ENCODE data around the gene NUDT19.
A peak's percentile ranks its signal among the peaks of the same experiment; 100 is the strongest.

Gene NUDT19

DNA sequence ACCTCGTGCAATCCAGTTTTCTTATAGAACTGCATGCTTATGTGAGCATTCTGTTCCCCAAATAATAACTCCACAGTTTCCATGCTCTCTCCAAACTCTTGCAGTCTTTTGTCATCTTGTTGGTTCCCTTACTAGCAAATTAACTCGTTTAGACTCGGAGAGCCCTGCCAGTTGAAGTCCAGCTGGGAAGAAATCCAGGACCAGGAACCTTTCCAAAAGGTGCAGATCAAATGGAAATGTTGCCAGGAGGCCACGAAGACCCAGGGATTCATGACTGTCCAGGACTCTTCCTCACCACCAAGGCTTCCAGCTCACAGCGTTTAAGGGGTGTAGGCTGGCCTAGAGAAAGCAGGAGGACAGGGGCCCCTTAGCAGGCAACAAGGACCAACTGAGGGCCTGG, 25.9 kb downstream of the NUDT19 start:
- DNase-seq = no peak

DNA sequence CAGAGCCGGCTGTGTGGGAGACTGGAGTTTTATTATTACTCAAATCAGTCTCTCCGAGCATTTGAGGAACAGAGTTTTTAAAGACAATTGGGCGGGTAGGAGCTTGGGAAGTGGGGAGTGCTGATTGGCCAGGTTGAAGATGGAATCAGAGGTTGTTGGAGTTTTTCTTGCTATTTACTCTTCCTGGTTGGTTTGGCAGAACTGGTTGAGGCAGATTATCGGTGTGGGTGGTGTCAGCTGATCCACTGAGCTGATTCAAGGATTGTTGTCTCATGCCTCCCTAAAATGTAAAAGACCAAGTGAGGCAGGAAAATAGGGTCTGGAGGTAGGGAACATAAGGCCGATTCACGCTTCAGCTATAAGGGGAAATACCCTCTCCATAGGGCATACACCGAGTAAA, 26.7 kb downstream of the NUDT19 start:
- no peak for DNase-seq

DNA sequence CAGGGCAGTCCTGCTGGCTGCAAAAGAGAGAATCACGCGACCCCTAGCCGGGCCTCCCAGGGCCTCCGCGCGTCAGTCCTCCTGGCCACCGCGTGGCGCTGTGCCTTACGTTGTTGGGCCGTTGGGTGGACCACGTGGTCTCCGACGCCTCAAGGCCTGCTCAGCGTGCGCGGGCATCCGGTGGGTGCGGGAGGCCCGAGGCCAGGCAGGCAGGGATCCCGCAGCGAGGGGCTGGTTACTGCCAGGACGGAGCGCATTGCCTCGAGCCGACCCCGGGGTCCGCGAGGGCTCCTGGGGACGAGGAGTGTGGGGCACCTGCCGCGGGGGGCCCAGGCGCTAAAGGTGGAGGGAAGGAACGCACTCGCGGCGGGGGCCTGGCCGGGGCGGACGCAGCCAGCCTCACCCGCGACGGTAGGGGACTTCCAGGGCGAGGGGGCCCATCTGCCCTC, 28.0 kb downstream of the NUDT19 start, which contains the start of gene TDRD12:
TDRD12 (plus strand) TSS at position 157 of the 449 bp plus-strand sequence. CDS start 306 bp downstream, outside the sequence.
- DNase-seq = no peak

DNA sequence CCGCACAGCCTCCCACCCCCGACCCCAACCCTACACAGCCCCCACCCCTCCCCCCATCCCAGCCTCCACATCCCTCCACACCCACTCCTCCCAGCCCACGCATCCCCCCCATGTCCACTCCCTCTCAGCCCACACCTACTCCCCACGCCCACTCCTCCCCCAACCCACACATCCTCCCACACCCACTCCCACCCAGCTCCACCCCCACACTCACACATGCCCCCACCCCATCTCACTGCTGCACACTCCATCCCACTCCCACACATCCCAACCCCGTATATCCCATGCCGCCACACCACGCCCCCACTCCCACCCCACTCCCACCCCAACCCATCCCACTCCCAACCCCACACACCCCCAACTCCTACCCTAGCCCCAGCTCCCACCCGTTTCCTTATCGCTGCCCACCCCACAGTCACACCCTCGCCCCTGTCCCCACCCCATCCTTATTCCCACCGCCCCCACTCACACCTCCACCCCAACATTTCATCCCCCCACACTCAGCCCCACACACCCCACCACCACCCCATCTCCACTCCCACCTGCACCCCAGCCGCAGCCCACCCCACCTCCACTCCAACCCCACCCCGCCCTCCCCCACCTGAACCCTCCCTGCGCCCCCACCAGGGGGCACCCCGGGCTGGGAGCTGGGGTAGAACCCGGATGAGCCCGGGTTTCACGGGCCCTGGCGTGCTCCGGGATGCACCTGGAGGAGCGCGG, 28.8 kb downstream of the NUDT19 start:
- no peak for DNase-seq

DNA sequence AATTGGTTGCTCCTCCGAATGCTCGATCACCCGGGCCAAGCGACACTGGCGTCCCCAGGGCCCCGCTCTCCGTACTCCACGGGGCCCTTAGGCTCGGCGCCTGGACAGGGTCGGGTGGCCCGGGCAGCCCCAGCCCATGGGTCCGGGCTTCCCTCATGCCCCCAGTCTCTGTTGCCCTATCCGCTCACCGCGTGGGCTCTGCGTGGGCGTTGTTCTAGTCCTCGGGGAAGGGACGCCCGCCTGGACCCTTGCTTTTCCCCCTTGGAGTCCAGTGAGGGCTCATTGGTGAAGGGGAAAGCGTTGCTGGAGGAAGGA, 29.3 kb downstream of the NUDT19 start:
- no peak for DNase-seq

DNA sequence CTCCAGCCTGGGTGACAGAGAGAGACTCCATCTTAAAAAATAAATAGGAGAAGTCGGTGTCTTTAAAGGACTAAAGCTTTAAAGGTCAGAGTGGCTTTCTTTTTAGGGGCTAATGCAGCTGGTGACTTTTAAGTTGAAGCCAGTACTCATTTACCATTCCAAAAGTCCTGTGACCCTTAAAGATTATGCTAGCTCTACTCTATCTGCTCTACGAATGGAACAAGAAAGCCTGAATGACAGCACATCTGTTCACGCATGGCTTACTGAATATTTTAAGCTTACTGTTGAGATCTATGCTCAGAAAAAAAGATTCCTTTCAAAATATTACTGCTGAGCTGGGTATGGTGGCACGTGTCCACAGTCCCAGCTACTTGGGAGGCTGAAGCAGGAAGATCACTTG, 44.3 kb downstream of the NUDT19 start:
- no peak for DNase-seq

DNA sequence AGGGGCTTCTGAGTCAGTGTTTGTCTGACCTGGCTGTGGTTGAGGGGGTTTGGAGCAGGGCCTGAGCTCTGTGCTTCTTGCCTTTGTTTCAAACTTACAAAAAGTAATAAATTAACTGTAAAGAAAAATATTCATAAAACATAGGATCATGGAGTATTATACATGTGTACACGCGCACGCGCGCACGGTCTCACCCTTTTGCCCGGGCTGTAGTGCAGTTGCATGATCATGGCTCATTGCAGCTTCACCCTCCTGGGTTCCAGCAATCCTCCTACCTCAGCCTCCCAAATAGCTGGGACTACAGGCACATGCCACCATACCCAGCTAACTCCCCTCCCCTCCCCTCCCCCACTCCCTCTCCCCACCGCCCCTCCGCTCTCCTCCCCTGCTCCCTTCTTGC, 51.4 kb downstream of the NUDT19 start:
- no peak for DNase-seq

DNA sequence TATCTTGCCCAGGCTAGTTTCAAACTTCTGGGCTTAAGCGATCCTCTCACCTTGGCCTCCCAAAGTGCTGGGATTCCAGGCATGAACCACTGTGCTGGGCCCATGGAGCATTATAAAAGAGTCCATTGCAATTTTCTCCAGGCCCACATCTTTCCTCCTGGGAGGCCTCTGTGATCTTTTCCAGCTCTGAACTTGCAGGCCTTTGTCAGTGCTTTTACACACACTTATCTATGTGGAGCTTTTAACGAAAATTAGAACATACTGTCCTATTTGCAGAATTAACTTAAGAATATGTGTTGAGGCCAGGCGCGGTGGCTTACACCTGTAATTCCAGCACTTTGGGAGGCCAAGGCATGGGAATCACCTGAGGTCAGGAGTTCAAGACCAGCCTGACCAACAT, 51.8 kb downstream of the NUDT19 start:
- no peak for DNase-seq

DNA sequence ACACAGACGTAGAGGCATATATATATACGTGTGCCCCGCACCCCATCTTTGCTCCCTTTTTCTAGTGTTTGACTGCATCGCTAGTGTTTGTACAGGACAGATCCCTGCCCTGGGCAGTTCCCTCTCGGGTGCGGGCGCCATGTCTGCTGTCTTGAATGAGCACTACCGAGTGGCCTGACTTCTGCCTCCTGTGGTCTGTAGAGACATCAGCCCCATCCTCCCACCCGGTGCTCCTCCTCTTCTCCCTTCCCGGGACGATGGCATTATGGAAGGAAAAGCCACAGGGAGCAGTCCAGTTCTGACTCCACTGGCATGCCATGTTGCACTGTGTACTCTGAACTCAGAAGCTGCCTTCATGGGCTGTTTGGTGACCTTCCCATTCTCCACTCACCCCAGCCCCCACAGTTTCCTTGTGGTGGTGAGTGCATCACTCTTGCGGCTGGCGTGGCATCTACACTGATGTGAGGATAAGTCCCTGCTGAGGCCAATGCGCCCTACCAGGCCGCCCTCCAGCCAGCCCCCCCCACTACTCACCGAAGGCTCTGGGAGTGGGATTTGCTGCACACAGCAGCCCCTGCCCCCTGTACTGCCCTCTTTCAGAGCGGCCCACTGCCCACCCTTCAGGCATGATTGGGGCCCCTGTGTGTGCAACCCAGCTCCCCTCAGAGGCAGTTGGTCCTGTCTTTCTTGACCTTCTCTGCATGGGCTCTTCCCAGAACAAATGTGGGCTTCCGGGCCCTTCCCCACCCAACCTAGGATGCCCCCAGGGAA, 53.1 kb downstream of the NUDT19 start:
- no peak for DNase-seq

DNA sequence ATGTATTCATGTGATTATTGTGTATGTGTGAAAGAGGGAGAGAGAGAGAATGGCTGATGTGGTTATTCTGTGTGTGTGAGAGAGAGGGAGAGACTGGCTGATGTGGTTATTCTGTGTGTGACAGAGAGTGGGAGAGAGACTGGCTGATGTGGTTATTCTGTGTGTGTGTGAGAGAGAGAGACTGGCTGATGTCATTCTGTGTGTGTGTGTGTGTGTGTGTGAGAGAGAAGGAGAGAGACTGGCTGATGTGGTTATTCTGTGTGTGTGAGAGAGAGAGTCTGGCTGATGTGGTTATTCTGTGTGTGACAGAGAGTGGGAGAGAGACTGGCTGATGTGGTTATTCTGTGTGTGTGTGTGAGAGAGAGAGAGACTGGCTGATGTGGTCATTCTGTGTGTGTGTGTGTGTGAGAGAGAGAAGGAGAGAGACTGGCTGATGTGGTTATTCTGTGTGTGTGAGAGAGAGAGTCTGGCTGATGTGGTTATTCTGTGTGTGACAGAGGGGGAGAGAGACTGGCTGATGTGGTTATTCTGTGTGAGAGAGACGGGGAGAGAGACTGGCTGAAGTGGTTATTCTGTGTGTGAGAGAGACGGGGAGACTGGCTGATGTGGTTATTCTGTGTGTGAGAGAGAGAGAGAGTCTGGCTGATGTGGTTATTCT, 54.1 kb downstream of the NUDT19 start:
- peak; percentile 49 for DNase-seq

DNA sequence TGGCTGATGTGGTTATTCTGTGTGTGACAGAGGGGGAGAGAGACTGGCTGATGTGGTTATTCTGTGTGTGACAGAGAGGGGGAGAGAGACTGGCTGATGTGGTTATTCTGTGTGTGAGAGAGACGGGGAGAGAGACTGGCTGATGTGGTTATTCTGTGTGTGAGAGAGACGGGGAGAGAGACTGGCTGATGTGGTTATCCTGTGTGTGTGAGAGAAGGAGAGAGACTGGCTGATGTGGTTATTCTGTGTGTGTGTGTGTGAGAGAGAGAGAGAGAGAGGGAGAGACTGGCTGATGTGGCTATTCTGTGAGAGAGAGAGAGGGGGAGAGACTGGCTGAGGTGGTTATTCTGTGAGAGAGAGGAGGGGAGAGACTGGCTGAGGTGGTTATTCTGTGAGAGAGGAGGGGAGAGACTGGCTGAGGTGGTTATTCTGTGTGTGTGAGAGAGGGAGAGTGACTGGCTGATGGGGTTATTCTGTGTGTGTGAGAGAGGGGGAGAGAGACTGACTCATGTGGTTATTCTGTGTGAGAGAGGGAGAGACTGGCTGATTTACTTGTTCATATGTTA, 55.1 kb downstream of the NUDT19 start:
- peak; percentile 43 for DNase-seq

DNA sequence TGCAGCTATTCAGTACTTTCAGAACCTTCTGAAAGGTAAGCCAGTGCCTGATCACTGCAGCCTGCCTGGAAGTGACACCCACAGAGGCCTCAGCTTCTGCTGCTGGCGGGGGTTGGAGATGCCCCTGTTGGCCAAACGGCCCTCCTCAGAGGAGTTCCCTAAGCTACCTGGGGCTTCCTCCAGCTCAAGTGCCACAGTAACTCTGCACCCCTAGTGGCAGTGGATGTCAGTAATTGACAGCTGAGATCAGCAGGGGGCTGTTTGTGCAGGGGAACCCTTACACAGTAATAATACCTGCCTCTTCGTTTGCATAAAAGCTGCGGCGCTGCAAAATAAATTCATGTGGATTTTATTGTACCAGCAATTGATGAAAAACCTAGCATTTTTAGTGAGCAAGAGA, 56.9 kb downstream of the NUDT19 start:
- no peak for DNase-seq

DNA sequence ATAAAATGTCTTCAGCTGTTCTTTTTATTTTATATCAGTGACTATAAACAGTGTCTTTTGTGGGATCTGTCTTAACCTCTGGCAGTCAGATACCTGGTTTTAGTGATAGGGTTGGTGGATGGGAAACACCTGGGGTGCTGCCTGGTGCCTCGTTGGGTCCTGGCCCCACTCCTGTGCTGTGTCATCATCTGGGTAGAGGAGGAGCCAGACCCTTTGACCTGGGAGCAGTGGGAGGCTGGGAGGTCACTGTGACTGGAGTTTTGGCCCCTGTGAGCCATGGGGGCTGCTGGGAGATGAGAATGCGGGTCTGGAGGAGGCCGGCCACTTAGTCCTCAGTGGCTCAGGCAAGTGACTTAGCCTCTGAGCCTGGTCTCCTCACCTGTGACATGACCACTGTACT, 57.3 kb downstream of the NUDT19 start:
- no peak for DNase-seq

DNA sequence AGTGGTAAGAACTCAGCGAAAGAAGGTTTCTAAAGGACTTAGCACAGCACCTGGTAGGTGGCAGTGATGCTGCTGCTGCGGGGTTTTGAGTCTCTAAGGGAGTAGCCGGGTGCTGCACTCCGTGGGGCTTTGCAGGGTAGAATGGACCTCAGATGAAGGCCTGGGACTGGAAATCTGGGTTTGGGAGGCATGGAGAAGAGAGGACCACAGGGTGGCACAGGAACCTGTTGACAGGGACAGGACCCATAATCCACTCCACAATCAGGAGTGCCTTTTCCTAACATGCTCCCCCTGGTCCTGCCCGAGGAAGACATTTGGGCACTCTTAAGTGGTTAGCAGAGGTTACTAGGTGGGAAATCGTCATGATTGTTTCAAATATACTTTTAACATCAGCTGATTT, 57.7 kb downstream of the NUDT19 start:
- DNase-seq = no peak

DNA sequence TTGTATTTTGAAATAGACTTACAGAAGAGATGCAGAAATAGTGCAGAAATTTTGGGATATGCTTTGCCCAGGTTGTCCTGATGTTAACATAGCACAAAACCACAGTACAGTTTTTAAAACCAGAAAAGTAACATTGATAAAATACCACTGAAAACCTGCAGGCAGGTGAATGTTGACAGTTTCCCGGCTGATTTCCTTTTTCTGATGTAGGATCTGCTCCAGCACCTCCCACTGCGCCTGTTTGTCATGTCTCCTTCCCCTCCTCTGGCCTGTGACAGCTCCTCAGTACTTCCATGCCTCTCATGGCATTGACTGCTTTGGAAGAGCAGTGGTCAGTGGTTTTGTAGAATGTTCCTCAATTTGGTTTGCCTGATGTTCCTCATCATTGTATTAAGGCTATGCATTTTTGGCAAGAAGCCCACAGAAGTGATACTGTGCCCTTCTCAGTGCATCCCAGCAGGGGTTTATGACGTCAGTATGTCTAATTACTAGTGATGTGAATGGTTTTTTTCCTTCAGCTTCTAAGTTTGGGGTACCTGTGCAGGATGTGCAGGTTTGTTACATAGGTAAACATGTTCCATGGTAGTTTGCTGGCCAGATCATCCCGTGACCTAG, 58.9 kb downstream of the NUDT19 start:
- no peak for DNase-seq

DNA sequence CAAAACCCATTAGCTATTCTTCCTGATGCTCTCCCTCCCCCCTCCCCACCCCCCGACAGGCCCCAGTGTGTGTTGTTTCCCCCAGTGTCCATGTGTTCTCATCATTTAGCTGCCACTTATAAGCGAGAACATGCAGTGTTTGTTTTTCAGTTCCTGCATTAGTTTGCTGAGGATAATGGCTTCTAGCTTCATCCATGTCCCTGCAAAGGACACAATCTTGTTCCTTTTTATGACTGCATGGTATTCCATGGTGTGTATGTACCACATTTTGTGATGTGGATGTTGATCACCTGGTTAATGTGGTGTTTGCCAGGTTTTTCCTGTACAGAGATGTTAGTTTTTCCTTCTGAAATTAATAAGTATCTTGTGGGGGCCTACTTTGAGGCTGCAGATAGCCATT, 59.4 kb downstream of the NUDT19 start:
- DNase-seq = no peak

DNA sequence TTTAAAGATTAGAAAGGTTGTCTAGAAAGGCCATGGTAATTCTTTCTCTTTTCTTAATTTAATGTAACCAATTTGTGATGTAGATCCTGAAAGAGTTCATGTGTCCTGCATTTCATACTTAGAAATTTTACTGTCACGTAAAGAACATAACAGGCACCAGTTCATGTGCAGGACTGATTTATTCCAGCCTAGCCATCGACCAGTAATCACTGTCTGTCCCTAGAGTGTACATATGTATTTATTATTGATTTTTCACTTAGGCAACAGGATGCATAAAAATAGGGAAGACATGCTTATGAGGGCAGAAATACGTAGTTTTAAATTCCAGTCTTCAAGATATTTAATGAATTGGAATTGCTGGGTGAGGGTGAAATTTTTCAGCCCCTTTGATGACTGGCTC, 65.6 kb downstream of the NUDT19 start:
- DNase-seq = no peak
